ENCODE results near the gene PKNOX2.

DNA sequence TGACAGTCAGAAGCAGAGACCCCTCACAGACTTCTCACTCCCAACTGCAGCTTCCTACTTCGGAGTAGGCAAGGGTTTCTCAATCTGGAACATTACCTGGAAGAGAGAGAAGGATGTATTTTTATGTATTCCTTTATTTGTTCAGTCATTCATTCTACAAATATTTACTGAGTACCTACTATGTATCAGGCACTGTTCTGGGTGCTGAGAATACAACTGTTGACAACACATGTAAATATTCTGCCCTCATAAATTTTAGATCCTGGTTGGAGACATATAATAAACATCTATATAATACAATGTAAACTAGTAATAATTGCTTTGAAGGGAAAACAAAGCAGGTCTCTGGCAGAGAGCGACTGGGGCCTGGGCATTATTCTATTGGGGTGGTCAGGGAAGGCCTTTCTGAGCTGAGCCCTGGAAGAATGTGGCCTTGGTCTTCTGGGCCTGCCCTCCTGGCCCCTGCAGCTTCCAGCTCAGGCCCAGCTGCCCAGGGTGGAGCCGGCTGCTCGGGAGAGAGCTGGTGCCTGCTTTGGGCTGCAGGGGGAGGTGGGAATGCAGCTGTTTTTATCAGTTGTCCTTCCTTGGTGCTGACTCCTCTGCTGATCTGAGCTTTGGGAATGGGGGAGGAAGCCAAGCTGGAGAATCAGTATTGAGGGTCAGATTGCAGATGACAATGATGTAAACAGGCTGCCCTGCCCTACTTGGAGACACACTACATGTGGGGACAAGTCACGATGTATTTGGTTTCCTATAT, 46.8 kb downstream of the PKNOX2 start:
- TF ChIP-seq CTCF (IDR thresholded peaks at IDR 0.05) (no peak), POLR2A (IDR thresholded peaks at IDR 0.05) (no peak), EP300 (IDR thresholded peaks at IDR 0.05) (no peak)

Measured in sigmoid colon (tissue), 4 donors.